ENCODE measurements around the gene CEP170B.
A peak's percentile ranks its signal among the peaks of the same experiment; 100 is the strongest.

Gene CEP170B

DNA sequence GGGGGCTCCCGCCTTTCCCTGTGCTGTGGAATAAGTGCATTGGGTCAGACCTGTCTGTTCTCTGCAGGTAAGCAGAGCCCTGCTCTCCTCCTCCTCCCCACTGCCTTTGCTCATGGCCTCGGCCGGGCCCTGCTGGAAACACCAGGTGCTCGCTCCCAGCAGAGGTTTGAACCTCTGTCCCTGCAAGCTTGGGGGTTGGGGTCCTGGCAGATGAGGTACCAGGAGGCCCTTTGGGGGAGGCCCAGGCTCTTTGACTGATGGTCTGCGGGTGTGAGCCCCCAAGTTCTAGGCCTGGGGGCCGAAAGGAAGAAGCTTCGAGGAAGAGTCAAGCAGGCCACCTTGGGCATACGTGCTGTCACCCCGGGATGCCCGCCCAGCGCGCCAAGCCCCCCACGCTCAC is 22.1 kb upstream of the CEP170B start:
- no peak overlapping the region for H3K9ac ChIP-seq
- H3K27ac ChIP-seq = no peak overlapping the region
- no peak overlapping the region for H3K4me3 ChIP-seq
- H3K9me3 ChIP-seq = peaks cover 8% of the 10 kb centered on the region; the same call in 1 of the 2 replicates
- H3K4me2 ChIP-seq = no peak overlapping the region
- peaks cover 6% of the 10 kb centered on the region; the same call in 1 of the 2 replicates for H3K4me1 ChIP-seq
- no peaks in the 10 kb centered on the region for H3K36me3 ChIP-seq
- no peak for TF ChIP-seq Cebpa-rat (IDR thresholded peaks at IDR 0.05)
- peaks cover 27% of the 10 kb centered on the region for H4K20me1 ChIP-seq
- H3K27me3 ChIP-seq = peaks cover 56% of the 10 kb centered on the region

GRCh38 chr14:104843442-104844305 is 21.4 kb upstream of the CEP170B start:
- H3K4me3 ChIP-seq = no peak overlapping the region
- peaks cover 27% of the 10 kb centered on the region for H4K20me1 ChIP-seq
- peaks cover 8% of the 10 kb centered on the region; the same call in 1 of the 2 replicates for H3K9me3 ChIP-seq
- no peaks in the 10 kb centered on the region for H3K36me3 ChIP-seq
- no peak for TF ChIP-seq Cebpa-rat (IDR thresholded peaks at IDR 0.05)
- no peak overlapping the region for H3K27ac ChIP-seq
- peaks cover 6% of the 10 kb centered on the region; the same call in 1 of the 2 replicates for H3K4me1 ChIP-seq
- peak overlapping the region; percentile 5; the same call in 1 of the 2 replicates for H3K4me2 ChIP-seq
- no peak overlapping the region for H3K9ac ChIP-seq
- H3K27me3 ChIP-seq = peaks cover 56% of the 10 kb centered on the region

DNA sequence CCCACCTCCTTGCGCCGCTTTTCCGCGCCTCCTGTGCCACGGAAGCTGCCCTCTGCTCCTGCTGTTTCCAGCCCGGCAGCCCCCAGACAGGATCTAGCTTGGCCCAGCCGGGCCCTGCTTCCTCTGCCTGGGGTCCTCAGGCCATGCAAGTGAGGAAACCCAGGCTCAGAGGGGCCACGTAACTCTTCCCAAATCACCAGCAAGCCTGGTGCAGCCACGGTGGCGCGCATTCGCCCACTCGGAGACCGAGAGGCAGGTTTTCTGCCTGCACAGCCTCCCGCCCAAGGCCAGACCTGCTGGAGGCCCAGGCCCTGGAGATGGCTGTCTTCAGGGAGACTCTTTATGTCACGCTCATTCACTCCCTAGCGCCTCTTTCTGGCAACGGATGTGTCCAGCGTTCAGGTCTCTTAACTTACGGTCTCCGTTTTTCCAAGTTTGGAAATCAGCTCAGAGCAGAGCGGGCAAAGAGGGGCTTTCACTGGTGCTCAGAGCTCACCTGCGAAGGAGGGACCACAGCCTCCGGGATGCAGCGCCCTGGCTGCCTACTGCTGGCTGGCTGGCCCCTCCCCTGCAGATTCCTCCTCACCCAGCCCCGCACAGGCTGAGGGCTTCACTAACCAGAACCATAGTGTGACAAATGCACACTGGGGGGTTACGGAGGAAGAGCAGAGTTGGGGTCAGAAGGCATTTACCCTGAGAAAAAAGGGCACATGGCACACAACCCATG is 20.6 kb upstream of the CEP170B start:
- Histone ChIP-seq H3K9ac (no peak overlapping the region), H3K27me3 (peaks cover 56% of the 10 kb centered on the region)

GRCh38 chr14:104845033-104845666 is 19.9 kb upstream of the CEP170B start:
- Histone ChIP-seq H3K9me3 (peaks cover 8% of the 10 kb centered on the region; the same call in 1 of the 2 replicates), H3K4me3 (no peak overlapping the region), H3K4me2 (no peak overlapping the region), H3K36me3 (no peaks in the 10 kb centered on the region), H3K4me1 (peaks cover 6% of the 10 kb centered on the region; the same call in 1 of the 2 replicates), H3K27ac (no peak overlapping the region), H4K20me1 (peaks cover 27% of the 10 kb centered on the region), H3K9ac (no peak overlapping the region), H3K27me3 (peaks cover 56% of the 10 kb centered on the region)
- TF ChIP-seq Cebpa-rat (IDR thresholded peaks at IDR 0.05) = no peak

More for the DNA sequence above, 20.6 kb upstream of the CEP170B start:
- Histone ChIP-seq H3K4me2 (no peak overlapping the region), H3K4me3 (no peak overlapping the region), H3K4me1 (peaks cover 6% of the 10 kb centered on the region; the same call in 1 of the 2 replicates), H3K36me3 (no peaks in the 10 kb centered on the region), H3K27ac (no peak overlapping the region), H3K9me3 (peaks cover 8% of the 10 kb centered on the region; the same call in 1 of the 2 replicates), H4K20me1 (peaks cover 27% of the 10 kb centered on the region)
- TF ChIP-seq Cebpa-rat (IDR thresholded peaks at IDR 0.05) = no peak

- peaks cover 27% of the 10 kb centered on the region for H4K20me1 ChIP-seq
- TF ChIP-seq Cebpa-rat (IDR thresholded peaks at IDR 0.05) = no peak
- H3K27ac ChIP-seq = no peak overlapping the region
- H3K4me2 ChIP-seq = no peak overlapping the region
- peaks cover 56% of the 10 kb centered on the region for H3K27me3 ChIP-seq
- H3K36me3 ChIP-seq = no peaks in the 10 kb centered on the region
- peaks cover 8% of the 10 kb centered on the region; the same call in 1 of the 2 replicates for H3K9me3 ChIP-seq
- H3K4me1 ChIP-seq = peaks cover 6% of the 10 kb centered on the region; the same call in 1 of the 2 replicates
- no peak overlapping the region for H3K4me3 ChIP-seq
- no peak overlapping the region for H3K9ac ChIP-seq
Observed at GRCh38 chr14:104845834-104846441, 19.1 kb upstream of the CEP170B start.

DNA sequence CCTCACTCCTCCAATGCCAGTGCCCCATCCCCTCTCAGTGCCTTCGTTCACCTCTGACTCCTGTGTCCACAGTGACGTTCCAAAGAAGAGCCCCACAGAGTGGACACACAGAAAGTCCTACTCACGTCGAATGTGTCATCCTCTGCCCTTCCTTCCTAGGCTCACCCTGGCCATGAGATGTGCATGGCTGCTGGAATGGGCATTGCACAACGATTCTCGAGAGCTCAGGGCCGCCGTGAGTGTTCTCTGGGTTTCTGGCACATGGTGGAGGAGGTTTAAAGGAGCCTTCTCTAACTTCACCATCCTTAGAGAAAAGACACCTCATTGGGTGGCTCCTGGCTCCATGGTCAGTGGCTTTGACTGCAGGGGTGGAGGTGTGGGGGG is 12.8 kb upstream of the CEP170B start:
- Histone ChIP-seq H3K4me1 (no peaks in the 10 kb centered on the region), H3K36me3 (no peaks in the 10 kb centered on the region), H3K9ac (no peak overlapping the region), H4K20me1 (no peaks in the 10 kb centered on the region), H3K27me3 (no peaks in the 10 kb centered on the region), H3K9me3 (no peaks in the 10 kb centered on the region), H3K27ac (no peak overlapping the region), H3K4me2 (no peak overlapping the region), H3K4me3 (no peak overlapping the region)
- TF ChIP-seq Cebpa-rat (IDR thresholded peaks at IDR 0.05) = no peak

DNA sequence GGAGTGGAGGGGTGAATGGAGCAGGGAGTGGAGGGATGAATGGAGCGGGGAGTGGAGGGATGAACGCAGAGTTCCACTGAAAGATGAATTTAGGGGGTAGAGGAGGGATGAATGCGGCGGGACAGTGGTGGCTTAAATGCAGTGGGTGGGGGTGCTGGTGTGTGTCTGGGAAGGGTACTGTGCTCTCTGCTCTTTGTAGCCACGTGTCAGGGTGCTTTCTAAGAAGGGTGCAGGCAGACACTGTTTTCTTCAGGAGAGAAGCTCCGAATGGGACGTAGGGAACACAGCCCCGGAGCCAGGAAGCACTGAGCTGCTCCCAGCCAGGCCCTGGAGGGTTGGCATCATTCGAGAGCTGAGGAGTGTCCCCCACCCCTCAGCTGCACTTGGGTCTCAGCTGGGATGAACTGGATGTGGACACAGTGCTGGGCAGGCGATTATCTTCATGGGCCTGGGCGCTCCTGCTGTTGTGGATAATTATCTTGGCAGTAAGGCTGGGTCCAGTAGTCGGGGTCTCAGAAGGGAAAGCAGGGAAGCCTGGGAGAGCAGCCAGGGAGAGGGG is 9.5 kb upstream of the CEP170B start:
- Histone ChIP-seq H3K4me1 (no peaks in the 10 kb centered on the region), H3K27ac (no peak overlapping the region), H3K27me3 (no peaks in the 10 kb centered on the region), H3K4me3 (no peak overlapping the region), H3K4me2 (no peak overlapping the region), H4K20me1 (no peaks in the 10 kb centered on the region), H3K9ac (no peak overlapping the region), H3K9me3 (0 out of 2 replicates have a peak, but pooled peaks cover 4% of the 10 kb centered on the region), H3K36me3 (no peaks in the 10 kb centered on the region)
- no peak for TF ChIP-seq Cebpa-rat (IDR thresholded peaks at IDR 0.05)

GRCh38 chr14:104856157-104856868 is 8.8 kb upstream of the CEP170B start:
- no peak overlapping the region for H3K4me3 ChIP-seq
- H3K27me3 ChIP-seq = no peaks in the 10 kb centered on the region
- H3K27ac ChIP-seq = no peak overlapping the region
- no peak overlapping the region for H3K4me2 ChIP-seq
- H3K9ac ChIP-seq = no peak overlapping the region
- H4K20me1 ChIP-seq = no peaks in the 10 kb centered on the region
- 0 out of 2 replicates have a peak, but pooled peaks cover 11% of the 10 kb centered on the region for H3K9me3 ChIP-seq
- no peak for TF ChIP-seq Cebpa-rat (IDR thresholded peaks at IDR 0.05)
- no peaks in the 10 kb centered on the region for H3K4me1 ChIP-seq
- H3K36me3 ChIP-seq = no peaks in the 10 kb centered on the region

Data from BLaER1 (cell line).